GM21528 (cell line): ENCODE results near the gene PRKCSH.

ENCODE experiments used
- ATAC-seq: cut with Tn5 transposase; IDR thresholded peaks from one replicate; pipeline ENCODE4 v1.9.1; 2021; ENCODE audit warnings: mild to moderate bottlenecking, moderate library complexity; ENCODE audit not compliant: unreplicated experiment, low FRiP score

Gene PRKCSH

GRCh38 chr19:11495481-11495880 lies 60.0 kb downstream of the PRKCSH start:
- no peak for ATAC-seq

DNA sequence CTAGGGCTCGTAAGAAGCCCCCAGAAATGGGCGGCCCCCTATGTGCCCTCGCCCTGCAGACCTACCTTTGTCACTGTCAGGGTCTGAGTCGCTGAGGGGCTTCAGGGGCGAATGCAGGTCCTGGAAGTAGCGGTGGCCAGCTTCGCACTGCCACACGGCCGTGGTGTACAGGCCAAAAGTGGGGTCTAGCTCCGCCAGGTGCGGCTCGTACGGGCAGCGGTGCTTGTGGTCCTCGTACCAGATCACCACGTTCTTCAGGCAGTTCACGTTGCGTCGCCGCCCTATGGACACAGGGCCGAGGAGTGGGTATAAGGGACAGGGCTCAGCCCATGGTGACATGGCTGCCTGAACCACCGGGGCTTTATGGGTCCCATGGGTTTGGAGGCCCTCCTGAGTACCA lies 60.5 kb downstream of the PRKCSH start:
- no peak for ATAC-seq

DNA sequence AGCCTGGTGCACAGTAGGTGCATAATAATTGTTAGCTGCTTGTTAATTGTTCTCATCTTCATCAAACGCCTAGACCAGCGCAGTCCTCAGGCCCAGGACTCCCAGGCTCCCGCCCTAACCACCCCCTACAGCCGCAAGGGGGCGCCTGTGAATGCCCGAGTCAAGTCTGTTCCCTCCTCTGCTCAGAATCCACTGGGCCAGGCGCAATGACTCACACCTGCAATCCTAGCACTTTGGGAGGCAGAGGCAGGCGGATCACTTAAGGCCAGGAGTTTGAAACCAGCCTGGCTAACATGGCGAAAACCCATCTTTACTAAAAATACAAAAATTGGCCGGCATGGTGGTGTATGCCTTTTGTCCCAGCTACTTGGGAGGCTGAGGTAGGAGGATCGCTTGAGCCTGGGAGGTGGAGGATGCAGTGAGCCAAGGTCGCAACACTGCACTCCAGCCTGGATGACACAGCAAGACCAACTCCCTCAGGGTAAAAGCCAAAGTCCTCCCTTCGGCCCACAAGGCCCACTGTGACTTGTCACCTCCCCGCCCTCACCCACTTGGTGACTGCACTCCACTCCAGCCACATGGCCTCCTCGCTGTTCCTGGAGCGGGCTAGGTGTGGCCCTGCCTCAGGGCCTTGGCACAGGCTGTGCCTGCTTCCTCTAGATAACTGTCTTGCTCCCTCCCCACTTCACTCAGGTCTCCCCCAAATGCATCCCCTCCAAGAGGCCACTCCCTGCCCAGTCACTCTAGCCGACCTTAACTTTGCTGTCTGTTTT lies 61.1 kb downstream of the PRKCSH start:
- no peak for ATAC-seq

- no peak for ATAC-seq
These were observed 63.8 kb downstream of the PRKCSH start for GRCh38 chr19:11499220-11499726.

- ATAC-seq: no peak
These were observed 64.5 kb downstream of the PRKCSH start for GRCh38 chr19:11499890-11500420.
